Tibial artery (tissue), 4 donors: ENCODE data around the gene RAB6C.
"Not testable (repeated sequence)": the region's sequence is repeated elsewhere in the genome, so short reads cannot be mapped to it uniquely, and the experiment has no call there.

Source experiments
- DNase-seq, 2 donors: peaks; one replicate each; pipeline ENCODE4 v3.0.0-alpha.2; 2019
- H3K27ac ChIP-seq, 2 donors: fragments of 200-600 bp; sonication (generic) in 1 of 2; 1 replicate in 1 of 2; 2 replicates in 1 of 2; pipeline ENCODE4 v1.5.1; 2018 to 2019; ENCODE audit warnings: mild to moderate bottlenecking in 1 of 2
- H3K27me3 ChIP-seq, 2 donors: fragments of 200-600 bp; sonication (generic) in 1 of 2; one replicate each; pipeline versions ENCODE4 v1.5.1 to v1.6.0; 2016 to 2019
- H3K36me3 ChIP-seq, 3 donors: fragments of 200-600 bp; sonication (generic) in 2 of 3; one replicate each; pipeline ENCODE4 v1.5.1; 2016 to 2019; ENCODE audit warnings: mild to moderate bottlenecking in 2 of 3
- H3K4me1 ChIP-seq, 4 donors: fragments of 200-600 bp; sonication (generic) in 2 of 4; 1 replicate in 3 of 4; 2 replicates in 1 of 4; pipeline ENCODE4 v1.5.1; 2016 to 2019
- H3K4me3 ChIP-seq, 2 donors: fragments of 200-600 bp; sonication (generic) in 1 of 2; 1 replicate in 1 of 2; 2 replicates in 1 of 2; pipeline ENCODE4 v1.5.1; 2018 to 2019; ENCODE audit warnings: mild to moderate bottlenecking in 2 of 2
- H3K9me3 ChIP-seq, 3 donors: fragments of 200-600 bp; sonication (generic) in 1 of 3; one replicate each; pipeline ENCODE4 v1.5.1; 2016 to 2019
- intact Hi-C: fragments of 100-400 bp; cut with DNase I; formaldehyde crosslinking; loops from one replicate; pipeline ENCODE4 v1.15.0; 2023; ENCODE audit warnings: low total_unique reads
- TF ChIP-seq, protein P1 (sequence below), 2 experiments: fragments of 200-600 bp in 1 of 2; fragments of 450-650 bp in 1 of 2; IDR thresholded peaks; one replicate each; pipeline ENCODE4 v1.5.1; 2017 to 2019; ENCODE audit warnings: antibody characterized with exemption in 2 of 2, mild to moderate bottlenecking in 1 of 2, moderate library complexity in 1 of 2

The RAB6C gene

DNA sequence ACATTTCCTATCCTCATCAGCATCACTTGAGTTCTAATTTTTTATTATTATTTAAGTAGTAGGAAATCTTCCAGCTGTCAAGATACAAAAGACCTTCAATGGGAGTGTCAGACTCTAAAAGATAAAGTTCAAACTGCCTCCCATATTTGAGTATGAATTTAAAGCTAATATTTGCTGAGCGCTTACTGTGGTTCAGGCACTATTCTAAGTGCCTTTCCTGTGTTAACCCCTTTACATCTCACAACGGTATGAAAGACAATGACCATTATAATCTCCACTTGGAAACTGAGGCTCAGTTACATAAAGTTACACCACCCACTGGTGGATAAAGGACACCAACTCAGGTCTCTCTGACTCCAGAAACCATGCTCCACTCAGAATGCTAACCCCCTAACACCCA lies 39.9 kb downstream of the RAB6C start:
- TF ChIP-seq, protein P1, sequence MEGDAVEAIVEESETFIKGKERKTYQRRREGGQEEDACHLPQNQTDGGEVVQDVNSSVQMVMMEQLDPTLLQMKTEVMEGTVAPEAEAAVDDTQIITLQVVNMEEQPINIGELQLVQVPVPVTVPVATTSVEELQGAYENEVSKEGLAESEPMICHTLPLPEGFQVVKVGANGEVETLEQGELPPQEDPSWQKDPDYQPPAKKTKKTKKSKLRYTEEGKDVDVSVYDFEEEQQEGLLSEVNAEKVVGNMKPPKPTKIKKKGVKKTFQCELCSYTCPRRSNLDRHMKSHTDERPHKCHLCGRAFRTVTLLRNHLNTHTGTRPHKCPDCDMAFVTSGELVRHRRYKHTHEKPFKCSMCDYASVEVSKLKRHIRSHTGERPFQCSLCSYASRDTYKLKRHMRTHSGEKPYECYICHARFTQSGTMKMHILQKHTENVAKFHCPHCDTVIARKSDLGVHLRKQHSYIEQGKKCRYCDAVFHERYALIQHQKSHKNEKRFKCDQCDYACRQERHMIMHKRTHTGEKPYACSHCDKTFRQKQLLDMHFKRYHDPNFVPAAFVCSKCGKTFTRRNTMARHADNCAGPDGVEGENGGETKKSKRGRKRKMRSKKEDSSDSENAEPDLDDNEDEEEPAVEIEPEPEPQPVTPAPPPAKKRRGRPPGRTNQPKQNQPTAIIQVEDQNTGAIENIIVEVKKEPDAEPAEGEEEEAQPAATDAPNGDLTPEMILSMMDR (IDR thresholded peaks at IDR 0.05) = no peak
- DNase-seq = no peak
- Histone ChIP-seq H3K4me3 (no peak overlapping the region), H3K36me3 (no peaks in the 10 kb centered on the region), H3K27ac (no peak overlapping the region), H3K9me3 (no peaks in the 10 kb centered on the region), H3K27me3 (no peaks in the 10 kb centered on the region), H3K4me1 (no peaks in the 10 kb centered on the region)
- intact Hi-C loops = no loop called here

DNA sequence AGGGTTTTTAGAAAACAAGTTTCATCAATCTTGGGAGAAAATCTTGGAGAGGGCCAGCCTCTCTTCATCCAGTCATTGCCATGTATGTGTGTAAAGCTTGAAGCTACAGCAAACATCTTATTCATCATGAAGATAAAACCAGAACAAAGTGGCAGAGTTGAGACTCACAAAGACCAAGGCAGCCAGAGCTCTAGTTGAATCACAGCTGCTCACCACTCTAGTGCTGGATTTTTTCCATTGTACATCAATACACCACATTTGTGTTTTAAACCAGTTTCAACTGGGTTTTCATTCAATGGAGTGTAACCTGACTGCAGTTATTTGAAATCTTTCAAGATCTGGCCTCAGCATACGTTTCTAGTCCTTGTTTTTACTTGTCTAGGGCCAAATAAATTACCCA lies 40.6 kb downstream of the RAB6C start:
- H3K27me3 ChIP-seq, intact Hi-C loops: not testable (repeated sequence)

DNA sequence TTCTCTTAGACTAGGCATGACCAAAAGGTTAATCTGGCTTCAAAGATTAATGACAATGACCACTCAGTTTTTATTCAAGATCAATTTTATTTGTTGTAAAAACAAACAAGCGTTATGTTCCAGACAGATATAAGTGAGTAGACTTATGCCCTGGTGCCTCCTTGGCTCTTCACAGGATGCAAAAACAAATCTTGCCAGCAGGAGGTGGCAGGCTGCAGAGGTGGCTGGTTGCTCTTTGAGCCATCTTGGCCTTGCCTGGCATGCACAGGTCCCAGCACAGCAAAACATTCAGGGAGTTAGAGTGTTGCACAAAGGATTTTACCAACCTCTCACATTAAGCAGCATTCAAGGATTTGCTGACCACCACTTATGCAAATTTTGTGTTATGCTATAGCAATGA lies 46.5 kb downstream of the RAB6C start:
- DNase-seq, H3K27me3 ChIP-seq, H3K4me3 ChIP-seq, H3K4me1 ChIP-seq, H3K27ac ChIP-seq, intact Hi-C loops, H3K9me3 ChIP-seq, H3K36me3 ChIP-seq: not testable (repeated sequence)

More for the DNA sequence above, 40.6 kb downstream of the RAB6C start:
- not testable (repeated sequence) for H3K9me3 ChIP-seq, H3K27ac ChIP-seq, H3K4me1 ChIP-seq, DNase-seq, H3K4me3 ChIP-seq, H3K36me3 ChIP-seq
